Measurements from ENCODE around the gene KCNJ11.

KCNJ11 gene

DNA sequence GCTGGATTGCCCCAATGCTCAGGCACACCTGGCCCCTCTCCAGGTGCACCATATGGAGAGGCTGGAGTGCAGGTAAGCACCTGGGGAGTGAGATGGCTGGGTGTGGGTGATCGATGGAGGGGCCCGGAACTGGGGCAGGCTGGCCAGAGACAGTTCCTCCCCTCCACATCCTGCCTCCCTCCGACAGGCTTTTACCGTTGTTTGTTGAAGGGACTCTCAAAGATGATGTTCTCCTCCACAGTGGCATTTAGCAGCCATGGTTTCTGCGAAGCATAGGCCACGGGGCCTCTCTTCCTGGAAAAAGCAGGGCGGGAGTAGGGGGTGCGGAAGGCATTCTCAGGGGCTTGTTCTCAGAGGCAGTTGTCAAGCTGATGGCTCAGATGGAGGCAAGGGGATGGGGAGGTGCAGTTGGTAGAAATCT lies 25.9 kb upstream of the KCNJ11 start:
- TF ChIP-seq, protein P1, sequence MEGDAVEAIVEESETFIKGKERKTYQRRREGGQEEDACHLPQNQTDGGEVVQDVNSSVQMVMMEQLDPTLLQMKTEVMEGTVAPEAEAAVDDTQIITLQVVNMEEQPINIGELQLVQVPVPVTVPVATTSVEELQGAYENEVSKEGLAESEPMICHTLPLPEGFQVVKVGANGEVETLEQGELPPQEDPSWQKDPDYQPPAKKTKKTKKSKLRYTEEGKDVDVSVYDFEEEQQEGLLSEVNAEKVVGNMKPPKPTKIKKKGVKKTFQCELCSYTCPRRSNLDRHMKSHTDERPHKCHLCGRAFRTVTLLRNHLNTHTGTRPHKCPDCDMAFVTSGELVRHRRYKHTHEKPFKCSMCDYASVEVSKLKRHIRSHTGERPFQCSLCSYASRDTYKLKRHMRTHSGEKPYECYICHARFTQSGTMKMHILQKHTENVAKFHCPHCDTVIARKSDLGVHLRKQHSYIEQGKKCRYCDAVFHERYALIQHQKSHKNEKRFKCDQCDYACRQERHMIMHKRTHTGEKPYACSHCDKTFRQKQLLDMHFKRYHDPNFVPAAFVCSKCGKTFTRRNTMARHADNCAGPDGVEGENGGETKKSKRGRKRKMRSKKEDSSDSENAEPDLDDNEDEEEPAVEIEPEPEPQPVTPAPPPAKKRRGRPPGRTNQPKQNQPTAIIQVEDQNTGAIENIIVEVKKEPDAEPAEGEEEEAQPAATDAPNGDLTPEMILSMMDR (IDR thresholded peaks at IDR 0.05), result no peak
- H3K4me3 ChIP-seq (ENCODE audit: low read depth, low read length), result no peak overlapping the region

DNA sequence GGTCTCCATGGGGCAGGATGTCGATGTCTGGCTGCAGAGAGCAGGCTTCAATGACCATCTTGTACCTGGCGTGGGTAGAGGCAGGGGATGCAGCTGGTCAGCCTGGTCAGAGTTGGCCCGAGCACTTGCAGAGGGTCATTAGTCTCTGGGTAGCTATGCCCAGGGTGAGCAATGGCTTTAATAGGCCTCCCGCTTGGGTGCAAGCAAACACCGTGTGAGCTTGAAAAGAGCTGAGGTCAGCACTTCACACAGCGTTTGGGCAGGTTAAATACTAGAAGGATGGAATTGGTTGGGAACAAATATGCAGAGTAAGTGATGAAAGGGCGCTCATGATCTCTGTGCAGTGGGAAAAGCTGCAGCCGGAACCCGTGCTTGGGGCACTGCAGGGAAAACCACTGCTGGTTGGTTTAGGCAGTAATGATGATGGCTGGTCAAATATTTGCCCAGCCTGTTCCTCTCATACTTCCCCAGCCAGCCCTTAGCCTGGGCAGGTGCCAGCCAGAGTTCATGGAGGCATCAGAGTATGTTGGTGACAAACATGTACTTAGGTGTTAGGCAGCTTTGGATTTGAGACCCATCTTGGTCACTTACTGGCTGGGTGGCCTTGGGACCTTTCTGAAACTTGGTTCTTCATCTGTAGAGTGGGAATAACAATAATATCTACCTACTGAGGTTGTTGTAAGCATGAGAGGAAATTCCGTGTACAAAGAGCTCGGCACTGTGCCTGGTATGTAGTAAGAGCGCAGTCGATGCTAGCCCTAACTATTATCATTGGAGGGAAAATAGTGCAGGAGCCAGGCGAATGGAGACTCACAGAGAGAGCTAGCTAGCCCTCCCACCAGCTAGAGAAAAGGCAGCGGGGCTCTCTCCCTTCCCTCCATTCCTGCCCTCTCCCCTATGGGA lies 25.2 kb upstream of the KCNJ11 start:
- Histone ChIP-seq H3K36me3 (ENCODE audit: control insufficient read depth, insufficient read depth, low read length) (no peaks in the 10 kb centered on the region), H3K79me2 (no peaks in the 10 kb centered on the region), H2AFZ (no peak overlapping the region), H3K9me3 (ENCODE audit: control insufficient read depth, low read length) (no peaks in the 10 kb centered on the region), H3K4me1 (no peaks in the 10 kb centered on the region), H3K4me3 (ENCODE audit: low read depth, low read length) (no peak overlapping the region), H3K27me3 (ENCODE audit: control insufficient read depth, insufficient read depth, low read length) (no peaks in the 10 kb centered on the region), H3K9ac (no peak overlapping the region), H3K4me2 (ENCODE audit: low read length) (no peak overlapping the region), H3K27ac (no peak overlapping the region)
- TF ChIP-seq, protein P1 (IDR thresholded peaks at IDR 0.05), result no peak

More for the DNA sequence above, 25.9 kb upstream of the KCNJ11 start:
- H3K9me3 ChIP-seq (ENCODE audit: control insufficient read depth, low read length), result no peaks in the 10 kb centered on the region
- H3K36me3 ChIP-seq (ENCODE audit: control insufficient read depth, insufficient read depth, low read length), result no peaks in the 10 kb centered on the region
- H2AFZ ChIP-seq, result no peak overlapping the region
- no peak overlapping the region for H3K4me2 ChIP-seq (ENCODE audit: low read length)
- H3K27me3 ChIP-seq (ENCODE audit: control insufficient read depth, insufficient read depth, low read length), result no peaks in the 10 kb centered on the region
- H3K79me2 ChIP-seq, result no peaks in the 10 kb centered on the region
- H3K4me1 ChIP-seq, result no peaks in the 10 kb centered on the region
- H3K27ac ChIP-seq, result no peak overlapping the region
- H3K9ac ChIP-seq, result no peak overlapping the region

DNA sequence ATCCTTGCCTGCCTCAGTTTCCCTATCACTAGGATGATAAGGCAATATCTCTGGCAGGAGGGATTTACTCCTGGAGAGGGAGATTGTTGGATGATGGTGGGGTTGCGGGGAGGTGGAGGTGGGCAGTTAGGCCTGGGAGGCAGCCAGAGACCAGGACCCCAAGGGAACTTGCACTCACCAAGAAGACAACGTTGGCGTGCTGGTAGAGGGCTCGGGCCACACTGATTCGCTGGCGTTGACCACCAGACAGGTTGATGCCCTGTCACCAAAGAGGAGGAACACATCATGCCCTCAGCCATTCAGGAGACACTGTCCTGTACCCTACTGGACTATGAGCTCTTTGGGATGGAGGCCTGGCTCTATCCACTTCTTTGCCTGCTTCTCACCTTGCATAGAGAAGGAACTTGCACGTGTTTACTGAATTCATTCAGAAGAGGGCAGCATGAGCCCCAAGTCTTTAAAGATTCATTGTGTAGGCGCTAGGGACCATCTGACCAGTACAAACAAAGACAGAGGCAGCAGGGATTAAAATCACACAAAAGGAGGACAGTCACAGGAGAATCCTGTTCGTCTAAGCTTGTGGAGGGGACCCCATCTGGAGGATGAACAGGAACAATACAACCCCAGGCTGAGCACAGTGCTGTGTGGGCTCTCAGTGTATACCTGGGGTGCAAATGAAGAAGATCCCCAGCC lies 24.2 kb upstream of the KCNJ11 start:
- Histone ChIP-seq H3K4me3 (ENCODE audit: low read depth, low read length) (no peak overlapping the region), H3K9ac (no peak overlapping the region), H3K9me3 (ENCODE audit: control insufficient read depth, low read length) (no peaks in the 10 kb centered on the region), H3K4me1 (no peaks in the 10 kb centered on the region), H3K27ac (no peak overlapping the region), H3K79me2 (no peaks in the 10 kb centered on the region), H2AFZ (no peak overlapping the region), H3K4me2 (ENCODE audit: low read length) (no peak overlapping the region), H3K36me3 (ENCODE audit: control insufficient read depth, insufficient read depth, low read length) (no peaks in the 10 kb centered on the region), H3K27me3 (ENCODE audit: control insufficient read depth, insufficient read depth, low read length) (no peaks in the 10 kb centered on the region)
- TF ChIP-seq, protein P1 (IDR thresholded peaks at IDR 0.05), result no peak

DNA sequence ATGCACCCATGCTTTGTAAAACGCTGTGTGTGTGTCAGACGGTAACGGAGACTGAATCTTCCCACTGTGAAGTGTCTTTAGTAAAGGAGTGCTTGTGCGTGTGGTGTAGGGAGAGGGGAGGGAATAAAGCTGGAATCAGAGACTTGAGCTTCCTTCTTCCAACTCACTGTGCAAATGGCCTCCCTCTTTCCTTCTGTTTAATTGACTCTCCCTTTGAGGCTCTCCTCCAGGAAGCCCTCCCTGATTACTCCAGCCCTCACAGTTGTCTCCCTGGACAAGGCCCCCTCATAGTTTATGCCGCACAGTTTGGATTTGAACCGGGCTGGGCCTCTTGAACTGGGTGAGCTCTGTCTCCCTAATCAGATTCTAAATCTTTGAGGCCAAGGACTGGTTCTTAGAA lies 23.0 kb upstream of the KCNJ11 start:
- TF ChIP-seq, protein P1 (IDR thresholded peaks at IDR 0.05), result no peak
- H3K9me3 ChIP-seq (ENCODE audit: control insufficient read depth, low read length), result no peaks in the 10 kb centered on the region
- H3K4me3 ChIP-seq (ENCODE audit: low read depth, low read length), result no peak overlapping the region
- H3K79me2 ChIP-seq, result no peaks in the 10 kb centered on the region
- no peaks in the 10 kb centered on the region for H3K36me3 ChIP-seq (ENCODE audit: control insufficient read depth, insufficient read depth, low read length)
- H3K4me1 ChIP-seq, result no peaks in the 10 kb centered on the region
- no peaks in the 10 kb centered on the region for H3K27me3 ChIP-seq (ENCODE audit: control insufficient read depth, insufficient read depth, low read length)
- H3K4me2 ChIP-seq (ENCODE audit: low read length), result no peak overlapping the region
- no peak overlapping the region for H3K27ac ChIP-seq
- H3K9ac ChIP-seq, result no peak overlapping the region
- no peak overlapping the region for H2AFZ ChIP-seq
